NCI-H1105 treated with DMSO at 0.1 percent for 48 hours (cell line): ENCODE results near the gene SLC6A11.

ENCODE experiments used
- DNase-seq: peaks from one replicate; lab custom pipeline; 2025; lab: John Stamatoyannopoulos, UW

Gene SLC6A11

DNA sequence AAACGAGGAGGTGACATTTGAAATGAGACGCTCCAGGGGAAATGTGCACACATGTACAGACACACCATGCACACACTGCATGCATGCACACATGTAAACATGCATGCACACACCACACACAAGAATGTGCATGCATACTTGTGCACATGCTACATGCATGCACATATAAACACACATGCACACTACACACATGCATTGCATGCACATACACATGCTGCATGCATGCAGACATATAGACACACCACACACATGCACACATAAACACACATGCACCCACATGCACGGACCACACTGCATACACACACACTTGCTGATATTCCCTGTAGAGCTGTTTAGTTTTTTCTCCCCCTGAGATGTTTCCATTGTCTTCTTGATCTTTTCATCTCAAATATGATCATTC, 138.7 kb downstream of the SLC6A11 start:
- no peak for DNase-seq

- no peak for DNase-seq
Measured at GRCh38 chr3:10955711-10956453, 139.9 kb downstream of the SLC6A11 start.

- DNase-seq = no peak
Measured at GRCh38 chr3:10956531-10956930, 140.5 kb downstream of the SLC6A11 start.

- no peak for DNase-seq
Measured at GRCh38 chr3:10956986-10957385, 141.0 kb downstream of the SLC6A11 start.

DNA sequence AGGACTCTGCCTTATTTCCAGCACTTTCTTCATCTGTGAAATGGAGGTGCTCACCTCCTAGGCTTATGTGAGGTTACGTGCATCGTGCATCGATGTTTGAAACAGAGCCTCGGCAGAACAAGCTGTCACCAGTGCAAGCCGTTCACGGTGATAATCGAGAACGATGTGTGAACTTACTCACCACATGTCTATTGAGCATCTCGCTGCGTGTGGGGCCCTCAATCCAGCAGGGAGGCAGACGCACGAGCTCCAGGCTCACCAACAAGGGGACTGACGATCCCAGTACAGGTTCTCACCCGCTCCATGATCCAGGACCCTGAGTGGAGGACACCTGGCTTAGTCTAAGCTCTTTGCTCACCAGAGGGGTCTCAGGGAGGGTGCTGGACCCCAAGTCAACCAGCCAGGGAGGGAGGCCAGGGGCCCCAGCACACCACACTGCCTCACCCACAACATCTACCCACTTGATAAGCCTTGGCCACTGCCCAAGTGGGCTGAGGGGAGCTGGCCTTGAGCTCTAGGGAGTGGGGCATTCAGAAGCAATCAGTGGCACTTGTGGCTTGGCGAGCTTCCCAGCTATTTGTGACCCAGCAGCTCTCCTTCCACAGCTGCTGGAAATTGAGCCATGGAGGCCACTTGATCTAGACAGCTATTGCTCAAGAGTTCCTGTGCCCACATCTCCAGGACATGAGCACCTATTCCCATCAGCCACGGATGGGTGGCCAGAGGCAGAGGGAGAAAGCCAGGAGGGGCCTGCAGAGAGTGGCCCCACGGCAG, 142.1 kb downstream of the SLC6A11 start:
- peak; percentile 85 for DNase-seq

DNA sequence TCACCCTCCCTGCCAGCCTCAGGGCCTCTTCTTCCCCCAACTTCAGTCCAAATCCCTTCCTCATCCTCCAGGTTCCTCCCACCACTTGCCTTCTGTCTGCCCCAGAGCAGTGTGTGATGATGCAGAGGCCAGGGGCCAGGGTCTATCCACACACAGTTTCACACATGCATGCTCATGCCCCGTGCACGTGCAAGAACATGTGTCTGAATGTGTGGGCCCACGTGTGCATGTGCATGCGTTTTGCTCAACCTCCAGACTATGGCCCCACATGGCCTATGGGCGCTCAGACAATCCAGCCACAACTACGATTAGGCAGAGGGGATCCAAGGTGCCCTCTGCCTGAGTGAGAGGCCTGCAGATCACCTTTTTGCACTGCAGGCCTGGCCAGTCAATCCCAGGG, 144.2 kb downstream of the SLC6A11 start:
- no peak for DNase-seq

- DNase-seq = peak; percentile 83
Measured at GRCh38 chr3:10961921-10962320, 145.9 kb downstream of the SLC6A11 start.

DNA sequence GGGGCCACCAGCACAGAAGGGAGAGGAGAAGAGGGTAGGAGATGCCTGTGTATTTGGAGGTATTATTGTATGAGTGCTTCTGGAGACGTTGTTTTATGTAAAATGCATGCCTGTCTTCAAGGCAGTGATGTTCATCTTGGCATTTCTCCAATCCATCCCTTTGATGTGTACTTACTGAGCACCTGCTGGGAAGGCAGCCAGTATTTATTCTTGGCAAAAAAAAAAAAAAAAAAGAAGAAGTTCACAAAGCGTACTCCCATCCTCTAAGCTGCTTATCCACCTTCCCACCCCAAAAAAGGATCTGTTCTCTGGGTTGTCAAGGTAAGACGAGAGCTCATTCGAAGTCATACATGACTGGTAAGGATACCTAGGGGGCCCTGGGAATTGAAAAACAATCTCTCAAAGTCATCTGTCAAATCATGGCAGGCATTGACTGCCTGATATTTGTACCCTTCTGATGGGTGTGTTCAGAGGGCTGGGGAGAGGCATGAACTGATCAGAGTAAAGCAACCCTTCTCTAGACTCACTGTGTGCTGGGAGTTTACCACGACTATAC, 146.5 kb downstream of the SLC6A11 start:
- DNase-seq = peak; percentile 93

- DNase-seq = no peak
Measured at GRCh38 chr3:10964537-10965167, 148.6 kb downstream of the SLC6A11 start.

DNA sequence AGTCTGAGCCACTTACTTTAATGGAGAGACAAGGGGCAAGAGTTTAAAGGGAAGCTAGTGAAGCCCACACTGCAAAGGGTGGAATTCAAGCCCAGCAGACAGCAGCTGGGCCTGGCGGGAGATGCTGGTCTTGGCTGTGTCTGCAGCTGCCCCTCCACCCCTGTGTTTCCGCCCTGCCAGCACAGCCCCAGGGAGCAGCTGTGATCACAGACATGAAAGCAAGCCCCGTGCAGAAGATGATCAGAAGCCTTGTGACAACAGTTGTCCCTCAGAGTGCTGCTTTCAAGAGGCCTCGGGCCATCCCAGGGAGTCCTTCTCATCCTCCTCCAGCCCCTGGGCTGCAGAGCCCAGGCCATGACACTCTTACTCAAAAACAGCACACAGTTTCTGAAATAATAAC, 152.4 kb downstream of the SLC6A11 start:
- DNase-seq = peak; percentile 31

DNA sequence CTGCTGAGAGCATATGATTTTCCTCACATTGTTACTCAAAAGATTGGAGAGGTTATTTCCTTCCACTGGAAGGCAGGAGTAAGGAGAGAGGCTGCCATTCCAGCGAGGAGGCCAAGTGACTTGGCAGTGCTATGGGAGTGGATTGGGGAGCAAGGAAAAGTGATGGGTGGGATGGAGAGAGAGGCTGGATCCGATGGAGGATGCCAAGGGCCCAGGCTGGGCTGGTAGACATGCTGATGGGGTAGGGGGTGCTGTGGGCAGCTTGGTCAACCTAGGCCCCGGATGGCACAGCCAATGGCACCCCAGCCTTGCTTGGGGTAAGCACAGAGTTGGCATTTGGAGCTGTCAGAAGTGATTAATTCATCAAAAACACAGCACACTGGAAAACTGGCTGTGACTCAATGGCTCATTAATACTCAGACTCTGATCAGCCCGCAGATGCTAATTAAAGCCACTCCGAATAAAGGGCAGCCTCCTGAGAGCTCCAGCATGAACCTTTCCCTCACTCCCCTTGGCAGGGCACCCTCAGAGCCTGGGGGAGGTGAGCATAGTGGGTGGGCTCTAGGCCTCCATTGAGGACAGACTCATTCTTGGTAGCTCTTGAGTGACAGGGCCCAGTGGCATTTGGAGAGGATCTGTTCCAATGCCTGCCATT, 154.4 kb downstream of the SLC6A11 start:
- DNase-seq = no peak

DNA sequence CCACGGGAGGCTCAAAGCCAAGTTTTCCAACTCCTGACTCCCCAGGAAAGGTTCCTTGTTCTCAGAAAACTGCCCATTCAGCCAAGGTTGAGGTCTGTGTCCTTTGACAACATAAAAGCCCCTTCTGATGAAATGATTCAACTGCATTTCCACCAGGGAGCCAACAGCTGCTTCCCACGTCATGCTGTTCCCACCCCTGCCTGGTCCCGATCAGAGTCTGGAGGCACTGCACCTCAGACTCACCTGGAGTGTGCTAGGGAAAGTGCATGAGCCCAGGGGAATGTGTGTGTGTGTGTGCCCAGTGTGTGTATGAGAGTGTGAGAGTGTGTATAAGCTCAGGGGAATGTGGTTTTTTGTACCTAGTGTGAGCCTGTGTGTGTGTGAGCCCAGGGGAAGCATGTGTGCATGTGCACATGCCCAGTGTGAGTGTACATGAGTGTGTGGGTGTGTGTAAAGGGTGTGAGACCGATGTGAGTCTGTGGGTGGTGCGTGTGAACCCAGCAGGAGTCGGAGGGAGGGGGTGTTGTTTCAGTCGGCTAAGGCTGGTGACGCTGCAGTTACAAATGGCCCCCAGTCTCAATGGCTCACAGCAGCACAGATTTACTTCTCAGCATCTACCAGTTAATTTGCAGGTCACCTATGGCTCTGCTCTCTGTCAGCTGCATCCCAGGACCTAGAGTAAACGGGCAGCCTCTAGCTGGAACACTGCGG, 156.2 kb downstream of the SLC6A11 start:
- DNase-seq = no peak

DNA sequence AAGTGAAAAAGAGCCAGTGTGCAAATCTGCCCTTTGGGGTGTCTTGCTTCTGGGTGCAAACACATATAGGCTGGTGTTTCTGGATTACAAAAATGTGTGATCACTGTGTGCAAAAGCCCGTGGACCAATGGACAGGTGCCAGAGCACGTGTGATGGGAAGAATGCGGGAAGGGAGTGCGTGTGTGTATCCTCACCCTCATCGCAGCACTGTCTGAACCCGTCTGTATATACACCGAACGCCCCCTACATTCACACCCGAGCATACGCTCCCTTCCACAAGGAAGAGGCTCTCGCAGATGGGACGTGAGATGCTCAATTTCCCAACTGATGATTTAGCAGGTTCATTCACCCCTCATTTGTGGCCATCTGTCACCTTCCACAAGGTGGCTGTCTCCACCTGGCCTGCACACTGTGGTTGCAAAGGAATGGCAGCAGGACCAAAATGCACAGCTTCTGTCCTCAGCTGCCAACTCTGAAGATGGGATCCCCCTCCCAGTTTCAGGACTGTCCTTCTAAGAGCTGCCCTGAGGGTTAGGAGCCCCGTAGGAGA, 157.1 kb downstream of the SLC6A11 start:
- DNase-seq = no peak

DNA sequence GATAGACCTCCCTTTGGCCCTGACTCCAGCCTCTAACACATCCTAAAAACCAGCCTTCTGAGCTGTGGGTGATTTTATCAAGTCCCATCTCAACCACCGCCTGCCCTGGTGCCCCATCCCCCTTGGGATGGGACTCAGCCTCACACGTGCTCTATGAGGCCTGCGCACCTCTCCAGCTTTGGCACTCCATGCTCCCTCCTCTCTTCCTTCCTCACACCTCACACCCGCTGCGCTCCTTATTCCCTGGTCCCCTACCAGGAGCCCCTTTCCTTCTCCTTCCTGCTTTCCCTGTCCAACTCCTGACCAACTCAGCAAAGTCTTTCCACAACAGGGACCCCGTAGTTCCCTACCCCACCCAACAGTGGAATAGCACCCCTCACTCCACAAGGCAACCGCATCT, 158.1 kb downstream of the SLC6A11 start:
- DNase-seq = no peak

- no peak for DNase-seq
Measured at GRCh38 chr3:10974746-10975375, 158.8 kb downstream of the SLC6A11 start.

DNA sequence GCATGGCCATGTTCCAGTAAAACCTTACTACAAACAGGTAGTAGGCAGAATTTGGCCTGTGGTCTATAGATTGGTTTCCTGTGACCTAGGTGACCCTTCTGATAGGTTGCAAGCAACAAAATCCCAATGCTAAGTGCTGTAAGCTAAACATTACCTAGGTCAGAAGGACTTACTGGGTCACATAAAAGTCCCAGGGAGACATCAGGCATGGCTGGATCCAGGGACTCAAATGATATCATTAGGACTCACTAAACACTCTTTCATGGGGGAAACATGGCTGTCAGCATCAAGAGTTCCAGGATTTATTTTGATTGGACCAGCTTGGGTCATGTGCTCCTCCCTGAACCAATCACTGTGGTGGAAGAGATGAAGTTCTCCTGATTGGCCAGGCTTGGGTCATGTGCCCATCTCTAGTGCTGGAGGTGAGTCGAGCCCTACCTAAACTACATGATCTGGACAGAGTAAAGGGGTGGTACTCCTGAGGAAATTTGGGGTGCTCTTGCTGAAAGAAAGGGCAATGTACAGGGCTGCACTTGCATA, 159.7 kb downstream of the SLC6A11 start:
- DNase-seq = no peak

DNA sequence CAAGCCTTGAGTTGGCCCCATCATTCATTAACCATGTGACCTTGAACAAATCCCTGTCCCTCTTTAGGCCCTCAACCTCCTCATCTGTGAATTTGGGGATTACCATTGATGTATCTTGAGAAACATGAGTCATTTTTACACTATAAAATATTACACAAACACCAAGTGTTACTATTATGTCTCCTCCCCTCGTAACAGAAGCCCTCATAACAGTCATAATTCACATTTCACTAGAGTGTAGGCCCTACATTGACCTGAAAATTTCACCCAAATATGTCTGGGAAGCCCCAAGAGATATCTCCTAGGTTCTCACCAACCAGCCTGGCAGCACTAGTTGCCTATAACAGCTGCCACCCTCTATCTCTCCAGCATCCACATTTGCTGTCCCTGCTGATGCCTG, 160.7 kb downstream of the SLC6A11 start:
- DNase-seq = no peak

DNA sequence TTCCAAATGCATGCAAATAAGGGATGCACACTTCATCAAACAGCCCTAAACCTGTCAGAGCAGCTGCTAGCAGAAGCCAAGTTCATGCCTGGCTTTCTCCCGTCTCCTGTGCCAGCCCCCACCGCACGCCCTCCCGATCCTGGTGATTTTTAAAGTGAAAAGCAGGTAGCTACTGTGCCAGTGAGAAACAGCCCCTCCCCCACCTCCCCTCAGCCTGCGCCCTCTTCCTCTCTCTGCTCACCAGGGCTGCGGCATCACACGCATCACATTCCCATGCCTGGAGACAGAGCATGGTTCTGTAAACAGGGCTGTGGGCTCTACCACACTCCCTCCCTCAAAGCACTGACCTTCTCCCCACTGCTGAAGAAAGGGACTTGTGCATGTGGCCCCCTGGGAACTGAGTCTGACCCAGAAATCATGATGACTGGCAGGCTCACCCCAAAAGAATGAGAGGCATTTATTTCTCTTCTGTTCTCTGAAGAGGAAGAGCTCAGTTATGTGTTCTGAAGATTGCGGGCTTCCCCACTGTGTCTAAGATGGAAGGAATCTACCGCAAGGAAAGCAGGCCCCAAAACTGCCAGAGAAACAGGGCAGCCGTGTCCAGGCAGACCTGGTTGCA, 162.0 kb downstream of the SLC6A11 start:
- no peak for DNase-seq

GRCh38 chr3:10978956-10979355, 162.9 kb downstream of the SLC6A11 start:
- DNase-seq = no peak

- DNase-seq = no peak
Measured at GRCh38 chr3:10980312-10980711, 164.3 kb downstream of the SLC6A11 start.
